NCI-H2227 (cell line): Measurements from ENCODE around the gene PLCB2.

Source experiments
- DNase-seq: peaks from one replicate; lab custom pipeline; 2025; ENCODE audit not compliant: unreplicated experiment; lab: John Stamatoyannopoulos, UW

The PLCB2 gene

GRCh38 chr15:40286794-40287193, 20.9 kb downstream of the PLCB2 start:
- no peak for DNase-seq

- DNase-seq, result no peak
These were observed 21.6 kb downstream of the PLCB2 start for GRCh38 chr15:40286061-40286532.

GRCh38 chr15:40285554-40286011, 22.2 kb downstream of the PLCB2 start:
- DNase-seq, result no peak

- no peak for DNase-seq
These were observed 22.6 kb downstream of the PLCB2 start for GRCh38 chr15:40285151-40285550.

GRCh38 chr15:40283615-40284300, 24.0 kb downstream of the PLCB2 start:
- no peak for DNase-seq

GRCh38 chr15:40282869-40283614, 24.7 kb downstream of the PLCB2 start, which contains the start of gene ANKRD63:
TSS of gene ANKRD63 (minus strand) at chr15:40283064. CDS start at chr15:40282586, 478 bp downstream.
- peak; percentile 43 for DNase-seq

GRCh38 chr15:40282147-40282868, 25.4 kb downstream of the PLCB2 start:
- DNase-seq, result peak; percentile 57

GRCh38 chr15:40281801-40282146, 26.0 kb downstream of the PLCB2 start:
- no peak for DNase-seq

GRCh38 chr15:40281057-40281800, 26.5 kb downstream of the PLCB2 start:
- no peak for DNase-seq

- DNase-seq, result no peak
These were observed 27.3 kb downstream of the PLCB2 start for GRCh38 chr15:40280260-40281056.

GRCh38 chr15:40279437-40280141, 28.1 kb downstream of the PLCB2 start:
- no peak for DNase-seq

- DNase-seq, result no peak
These were observed 29.7 kb downstream of the PLCB2 start for GRCh38 chr15:40278026-40278425.

GRCh38 chr15:40277471-40277870, 30.3 kb downstream of the PLCB2 start:
- DNase-seq, result no peak

- no peak for DNase-seq
These were observed 30.8 kb downstream of the PLCB2 start for GRCh38 chr15:40276927-40277326.

GRCh38 chr15:40275954-40276353, 31.8 kb downstream of the PLCB2 start:
- no peak for DNase-seq

- no peak for DNase-seq
These were observed 32.2 kb downstream of the PLCB2 start for GRCh38 chr15:40275523-40275922.

GRCh38 chr15:40274350-40275274, 33.1 kb downstream of the PLCB2 start:
- peak; percentile 76 for DNase-seq

GRCh38 chr15:40273428-40273827, 34.3 kb downstream of the PLCB2 start:
- no peak for DNase-seq
